GM10266 (cell line): ENCODE results near the gene GPR39.
"Not testable (repeated sequence)": the region's sequence is repeated elsewhere in the genome, so short reads cannot be mapped to it uniquely, and the experiment has no call there.

Experiments
- DNase-seq: peaks from one replicate; pipeline ENCODE4 v3.0.0; 2012; ENCODE audit errors: extremely low spot score
- CTCF ChIP-seq: IDR thresholded peaks from 2 replicates; pipeline ENCODE4 v1.5.1; 2012; ENCODE audit warnings: mild to moderate bottlenecking, low read depth; ENCODE audit not compliant: control insufficient read depth, insufficient read depth; ENCODE audit errors: missing control alignments

Gene GPR39

DNA sequence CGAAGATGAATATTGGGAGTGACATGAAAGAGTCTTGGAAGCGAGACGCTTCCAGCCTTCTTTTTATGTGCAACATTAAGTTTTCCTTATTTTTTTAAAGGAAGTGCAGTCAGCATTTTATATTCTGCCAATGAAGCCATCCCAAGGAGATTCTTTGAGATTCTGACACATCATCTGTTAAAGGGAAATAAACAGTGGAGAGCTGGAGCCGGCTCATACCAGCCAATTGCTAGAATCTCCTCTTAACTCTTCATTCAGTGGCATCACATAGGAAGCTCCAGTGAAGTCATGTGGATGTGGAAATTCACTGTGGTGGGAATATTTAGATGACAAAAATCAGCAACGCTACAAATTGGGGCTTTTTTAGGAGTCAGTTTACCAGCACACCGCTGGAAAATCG, 23.7 kb upstream of the GPR39 start:
- no peak for DNase-seq
- TF ChIP-seq CTCF: no peak

GRCh38 chr2:132397042-132397441, 19.6 kb upstream of the GPR39 start:
- DNase-seq: not testable (repeated sequence)

DNA sequence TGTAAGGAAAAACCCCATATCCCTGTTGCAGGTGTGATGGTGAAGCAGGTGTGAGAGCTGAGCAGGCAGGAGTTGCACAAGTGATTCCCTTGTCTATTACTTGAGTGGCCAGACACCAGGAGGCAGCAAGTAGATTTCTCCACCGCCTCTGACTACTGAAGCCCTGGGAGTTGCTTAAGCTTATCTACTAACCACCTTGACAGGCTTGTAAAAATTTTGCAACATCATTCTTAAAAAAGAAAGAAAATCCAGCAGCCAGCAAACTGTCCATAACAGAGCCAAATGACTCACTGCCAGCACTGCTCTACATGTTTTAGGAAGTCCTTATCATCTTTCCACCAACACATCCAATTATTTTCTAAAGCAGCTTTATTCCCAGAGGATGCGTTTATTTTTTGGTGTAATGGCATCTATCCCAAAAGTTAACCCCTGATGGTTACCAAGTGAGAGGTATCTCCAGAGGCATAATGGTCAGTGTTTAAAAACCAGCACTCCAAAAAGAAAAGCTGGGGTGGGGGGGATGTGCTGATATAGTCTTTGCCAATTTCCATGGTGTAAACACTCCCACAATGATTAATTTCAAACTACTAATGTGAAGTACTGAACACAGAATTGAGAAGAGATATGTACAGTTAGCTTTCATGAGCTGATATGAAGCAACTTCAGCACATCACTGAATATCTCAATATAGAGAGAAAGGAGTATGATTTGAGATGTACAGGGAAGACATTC, 16.3 kb upstream of the GPR39 start:
- TF ChIP-seq CTCF: no peak
- no peak for DNase-seq

- TF ChIP-seq CTCF: no peak
- no peak for DNase-seq
Observed at GRCh38 chr2:132400901-132401240, 15.7 kb upstream of the GPR39 start.

GRCh38 chr2:132401326-132401725, 15.3 kb upstream of the GPR39 start:
- DNase-seq: no peak
- no peak for TF ChIP-seq CTCF

GRCh38 chr2:132403146-132403545, 13.5 kb upstream of the GPR39 start:
- TF ChIP-seq CTCF: no peak
- no peak for DNase-seq

GRCh38 chr2:132404056-132404455, 12.5 kb upstream of the GPR39 start:
- DNase-seq: no peak
- TF ChIP-seq CTCF: no peak

GRCh38 chr2:132407784-132408183, 8.8 kb upstream of the GPR39 start:
- no peak for TF ChIP-seq CTCF
- no peak for DNase-seq
